Activated CD4-positive, alpha-beta T cell treated with anti-CD3 and anti-CD28 coated beads, Interleukin-2, amount 50 U/mL, for 1 hour (primary cell): ENCODE results near the gene ZNF518A.

Experiments used
- DNase-seq: peaks from one replicate; pipeline ENCODE4 v3.0.0-alpha.2; 2020

ZNF518A gene, protein sequence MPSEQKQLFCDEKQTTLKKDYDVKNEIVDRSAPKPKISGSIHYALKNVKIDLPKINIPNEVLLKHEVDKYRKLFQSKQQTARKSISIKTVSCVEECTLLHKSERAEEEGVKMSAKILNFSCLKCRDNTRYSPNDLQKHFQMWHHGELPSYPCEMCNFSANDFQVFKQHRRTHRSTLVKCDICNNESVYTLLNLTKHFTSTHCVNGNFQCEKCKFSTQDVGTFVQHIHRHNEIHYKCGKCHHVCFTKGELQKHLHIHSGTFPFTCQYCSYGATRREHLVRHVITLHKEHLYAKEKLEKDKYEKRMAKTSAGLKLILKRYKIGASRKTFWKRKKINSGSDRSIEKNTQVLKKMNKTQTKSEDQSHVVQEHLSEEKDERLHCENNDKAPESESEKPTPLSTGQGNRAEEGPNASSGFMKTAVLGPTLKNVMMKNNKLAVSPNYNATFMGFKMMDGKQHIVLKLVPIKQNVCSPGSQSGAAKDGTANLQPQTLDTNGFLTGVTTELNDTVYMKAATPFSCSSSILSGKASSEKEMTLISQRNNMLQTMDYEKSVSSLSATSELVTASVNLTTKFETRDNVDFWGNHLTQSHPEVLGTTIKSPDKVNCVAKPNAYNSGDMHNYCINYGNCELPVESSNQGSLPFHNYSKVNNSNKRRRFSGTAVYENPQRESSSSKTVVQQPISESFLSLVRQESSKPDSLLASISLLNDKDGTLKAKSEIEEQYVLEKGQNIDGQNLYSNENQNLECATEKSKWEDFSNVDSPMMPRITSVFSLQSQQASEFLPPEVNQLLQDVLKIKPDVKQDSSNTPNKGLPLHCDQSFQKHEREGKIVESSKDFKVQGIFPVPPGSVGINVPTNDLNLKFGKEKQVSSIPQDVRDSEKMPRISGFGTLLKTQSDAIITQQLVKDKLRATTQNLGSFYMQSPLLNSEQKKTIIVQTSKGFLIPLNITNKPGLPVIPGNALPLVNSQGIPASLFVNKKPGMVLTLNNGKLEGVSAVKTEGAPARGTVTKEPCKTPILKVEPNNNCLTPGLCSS (N-terminal part only)

DNA sequence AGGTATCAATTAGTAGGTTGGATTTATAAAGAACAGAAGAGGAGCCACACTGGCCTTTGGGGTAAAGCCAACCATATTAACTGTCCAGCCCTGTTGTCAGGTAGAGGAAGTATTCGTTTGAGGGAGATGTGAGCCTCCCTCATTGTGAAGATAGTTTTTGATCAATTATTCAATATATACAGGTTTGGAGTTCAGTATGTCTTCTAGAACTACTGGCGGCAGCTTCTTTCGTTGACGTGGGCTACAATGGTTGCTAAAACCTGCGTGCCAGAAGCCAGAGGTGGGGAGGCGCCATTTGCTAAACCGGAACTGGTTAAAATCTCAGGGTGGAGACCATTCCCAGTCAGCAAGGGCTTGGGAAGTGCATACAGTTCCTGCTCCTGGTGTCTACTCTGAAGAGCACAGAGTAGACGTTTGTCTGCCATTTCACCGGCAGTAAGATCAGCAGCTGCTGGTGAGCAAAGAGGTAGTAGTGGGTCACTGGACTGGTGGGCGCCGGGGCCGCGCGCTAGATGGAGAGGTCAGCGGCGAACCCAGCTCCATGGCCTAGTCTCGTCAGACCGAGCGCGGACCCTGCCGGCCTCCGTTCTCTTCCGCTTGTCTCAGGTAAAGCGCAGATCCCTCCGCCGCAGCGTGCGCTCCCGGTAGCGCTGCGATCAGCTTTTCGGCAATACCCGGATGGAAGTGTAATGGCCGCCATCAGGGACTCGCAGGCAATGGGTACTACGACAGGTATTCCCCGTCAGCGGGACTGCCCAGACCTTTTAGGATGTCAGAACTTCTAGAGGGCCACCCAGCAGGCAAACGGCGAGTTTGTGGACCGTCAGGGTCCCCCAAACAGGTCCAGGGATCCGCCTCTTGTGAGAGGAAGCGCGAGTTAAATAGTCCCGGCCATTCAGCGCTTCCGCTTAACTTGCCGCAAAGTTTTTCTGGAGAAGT lies at the start of gene ZNF518A:
ZNF518A (plus strand) TSS at position 911 of the 939 bp plus-strand sequence. CDS start 26,026 bp downstream, outside the sequence.
- peak; percentile 85 for DNase-seq

DNA sequence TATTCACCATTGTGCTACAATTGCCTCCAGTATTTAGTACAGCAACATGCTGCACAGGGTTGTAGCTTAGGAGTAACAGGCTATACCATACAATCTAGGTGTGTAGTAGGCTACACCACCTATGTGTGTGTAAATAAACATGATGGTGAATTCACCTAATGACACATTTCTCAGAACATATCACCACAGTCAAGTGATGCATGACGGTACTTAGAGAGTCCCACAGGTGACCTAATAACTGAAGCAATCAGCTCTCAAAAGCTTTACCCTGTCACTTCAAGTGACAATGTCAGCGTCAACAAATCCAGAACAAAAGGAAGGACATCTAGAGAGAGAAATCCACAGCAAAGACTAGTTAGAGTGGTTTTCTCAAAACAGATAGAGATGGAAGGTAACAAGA lies 47.9 kb upstream of the ZNF518A start:
- no peak for DNase-seq

DNA sequence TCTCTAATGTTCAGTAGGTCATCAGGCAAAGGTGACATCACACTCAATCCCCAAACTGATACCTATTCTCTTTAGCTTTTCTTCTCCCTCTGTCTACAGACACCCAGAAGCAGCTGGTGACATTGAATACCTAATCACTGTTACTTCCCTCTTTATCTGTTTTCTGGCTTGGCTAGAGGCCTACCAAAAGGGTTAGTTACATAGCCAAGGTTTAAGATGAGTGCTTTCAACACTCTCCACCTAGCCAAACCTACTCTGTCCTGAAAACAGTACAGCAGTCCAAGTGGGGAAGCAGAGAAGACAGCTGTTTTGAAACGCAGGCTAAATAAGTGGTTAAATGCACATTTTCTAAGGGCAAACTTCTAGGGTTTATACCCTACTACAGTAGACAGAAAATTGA lies 47.3 kb upstream of the ZNF518A start:
- DNase-seq = no peak

DNA sequence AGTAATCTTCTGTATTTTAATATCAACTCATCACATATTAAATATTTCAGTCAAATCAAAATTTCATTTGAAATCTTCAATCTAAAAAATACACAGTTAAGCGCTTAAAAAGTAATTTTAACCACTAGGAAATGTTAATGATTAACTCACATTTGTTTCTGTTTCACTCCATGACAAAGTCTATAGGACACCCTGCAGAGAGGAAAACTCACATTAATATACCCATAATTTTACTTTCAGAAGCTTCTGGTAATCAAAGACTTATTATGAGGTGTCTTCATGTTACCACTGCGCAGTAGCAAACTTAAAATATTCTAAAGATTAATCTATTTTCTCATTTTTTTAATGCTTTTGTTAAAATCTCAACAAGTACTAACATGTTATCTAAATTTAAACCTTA lies 41.0 kb upstream of the ZNF518A start:
- DNase-seq = no peak

DNA sequence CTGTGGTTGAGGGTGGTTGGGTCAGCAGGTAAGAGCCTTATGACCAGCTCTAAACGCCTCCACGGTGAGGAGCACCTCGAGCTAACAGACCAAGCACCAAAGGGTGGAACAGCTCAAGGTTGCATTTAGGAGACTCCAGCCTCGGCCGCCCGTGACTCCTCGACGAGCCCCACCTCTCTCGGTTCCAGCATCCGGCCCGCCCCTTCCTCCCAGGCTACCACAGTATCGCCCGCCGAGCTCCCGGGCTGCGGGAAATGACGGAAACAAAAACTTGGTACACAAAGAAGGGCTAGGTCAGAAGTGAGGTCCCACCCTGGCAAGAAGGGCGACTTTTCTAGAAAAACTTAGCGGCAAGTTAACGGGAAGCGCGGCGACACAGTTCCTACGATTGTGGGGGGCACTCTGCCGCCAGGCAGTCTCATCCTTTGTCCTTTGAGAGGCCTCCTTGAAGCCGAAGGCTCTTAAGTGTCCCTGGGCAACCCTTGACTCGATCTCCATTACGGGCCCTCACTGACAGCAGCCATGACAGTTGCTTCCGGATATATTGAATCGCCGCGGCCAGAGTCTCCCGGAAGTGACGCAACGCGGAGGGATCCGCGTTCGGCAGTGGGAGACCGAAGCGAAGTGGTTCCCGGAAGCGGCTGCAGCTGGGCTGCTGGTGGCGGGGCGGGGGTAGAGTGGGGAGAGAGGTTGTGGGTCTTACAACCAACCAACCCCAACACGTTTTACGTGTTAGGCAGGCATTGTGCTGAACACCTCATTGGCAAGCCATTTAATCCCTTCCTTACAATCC lies 40.2 kb upstream of the ZNF518A start:
- DNase-seq = peak; percentile 89

DNA sequence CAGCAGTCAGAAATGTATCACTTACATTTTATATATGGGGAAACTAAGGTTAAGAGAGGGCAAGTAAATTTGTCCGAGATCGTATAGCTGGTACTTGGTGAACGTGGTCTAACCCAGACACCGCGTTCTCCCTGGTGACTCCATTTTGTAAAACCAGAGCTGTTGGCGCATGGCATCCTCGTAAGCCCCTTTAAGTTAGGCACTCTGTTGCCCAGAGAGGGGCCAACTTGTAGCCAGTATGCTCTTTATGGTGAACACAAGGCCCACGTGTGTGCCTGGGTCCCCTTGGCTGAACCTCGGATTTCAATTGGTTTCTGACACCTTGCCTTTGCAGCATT lies 39.7 kb upstream of the ZNF518A start:
- DNase-seq = no peak

DNA sequence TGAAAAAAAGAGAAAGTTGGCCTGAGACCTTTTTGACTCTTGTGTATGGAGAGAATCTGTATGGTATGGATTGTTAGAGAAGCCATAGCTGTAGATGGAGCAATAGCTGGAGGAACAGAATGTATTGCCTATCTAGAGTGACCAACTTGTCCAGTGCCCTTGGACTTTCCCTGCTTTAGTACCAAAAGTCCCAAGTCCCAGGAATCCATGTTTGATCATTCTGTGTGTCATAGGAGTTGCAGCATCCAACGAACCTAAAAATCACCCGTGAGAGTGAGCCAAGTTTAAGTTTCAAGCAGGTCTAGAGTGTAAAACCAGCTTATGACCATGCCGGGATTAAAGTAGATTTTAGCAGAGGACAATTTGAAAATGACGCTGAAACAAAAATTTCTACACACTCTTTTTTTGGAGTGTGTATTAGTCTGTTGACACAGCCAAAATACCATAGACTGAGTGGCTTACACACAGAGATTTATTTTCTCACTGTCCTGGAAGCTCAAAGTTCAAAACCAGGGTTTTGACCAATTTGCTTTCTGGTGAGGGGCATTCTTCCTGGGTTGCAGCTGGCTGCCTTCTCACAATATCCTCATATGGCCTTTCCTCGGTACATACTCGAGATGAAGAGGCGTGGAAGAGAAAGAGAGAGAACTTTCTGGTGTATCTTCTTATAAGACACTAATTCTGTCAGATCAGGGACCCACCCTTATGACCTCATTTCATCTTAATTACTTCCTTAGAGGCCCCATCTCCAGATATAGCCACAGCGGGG lies 36.9 kb upstream of the ZNF518A start:
- DNase-seq = no peak

DNA sequence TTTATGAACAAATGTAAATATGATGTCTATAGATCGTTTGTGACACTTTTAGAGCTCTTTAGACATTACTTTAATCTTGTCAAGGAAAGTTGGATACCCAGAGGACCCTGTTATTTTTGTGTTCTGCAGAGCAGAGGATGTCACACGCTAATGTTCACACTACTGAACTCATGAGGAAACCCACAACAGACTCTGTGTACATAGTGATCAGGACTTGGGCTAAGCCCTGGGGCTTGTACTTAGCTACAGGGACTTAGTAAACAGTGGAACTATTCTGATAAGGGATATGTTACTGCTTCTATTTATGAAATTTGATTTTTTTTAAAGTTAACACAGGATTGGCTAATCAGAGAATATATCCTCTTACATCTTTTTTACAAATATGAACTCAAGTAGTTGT lies 36.1 kb upstream of the ZNF518A start:
- DNase-seq = no peak

DNA sequence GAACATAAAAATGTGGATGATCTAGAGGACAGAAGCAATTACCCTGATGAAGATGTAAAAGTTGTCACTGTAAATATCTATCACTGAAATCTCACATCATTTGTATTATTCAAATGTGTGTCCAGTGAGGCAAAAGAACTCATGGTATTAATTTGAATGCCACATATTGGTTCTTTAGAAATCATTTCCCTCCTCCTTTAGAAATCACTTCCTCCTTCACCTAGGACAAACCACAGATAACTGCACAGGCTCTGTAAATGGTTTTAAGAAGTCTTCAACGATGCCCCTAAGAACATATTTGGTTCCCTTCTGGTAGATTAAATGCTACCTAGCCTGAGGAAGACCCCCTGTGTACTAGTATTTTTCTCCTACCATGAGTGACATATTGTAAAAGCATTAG lies 33.1 kb upstream of the ZNF518A start:
- no peak for DNase-seq

DNA sequence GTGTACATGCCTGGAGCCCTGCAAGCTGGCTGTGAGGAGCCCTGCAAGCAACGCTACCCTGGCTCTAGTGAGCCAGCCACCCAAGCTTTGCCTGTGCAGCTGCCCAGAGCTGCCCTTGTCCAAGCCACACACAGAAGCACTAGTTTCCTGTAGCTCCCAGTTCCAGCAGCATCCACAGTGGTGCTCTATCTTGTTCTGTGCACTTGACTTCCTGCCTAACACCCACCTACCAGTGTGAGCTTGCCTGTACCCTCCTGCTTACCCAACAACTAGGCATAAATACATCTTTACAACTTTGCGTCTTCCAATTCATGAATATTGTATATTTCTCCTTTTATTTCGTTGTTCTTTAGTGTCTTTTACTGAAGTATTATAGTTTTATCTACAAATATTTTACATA lies 32.2 kb upstream of the ZNF518A start:
- no peak for DNase-seq

DNA sequence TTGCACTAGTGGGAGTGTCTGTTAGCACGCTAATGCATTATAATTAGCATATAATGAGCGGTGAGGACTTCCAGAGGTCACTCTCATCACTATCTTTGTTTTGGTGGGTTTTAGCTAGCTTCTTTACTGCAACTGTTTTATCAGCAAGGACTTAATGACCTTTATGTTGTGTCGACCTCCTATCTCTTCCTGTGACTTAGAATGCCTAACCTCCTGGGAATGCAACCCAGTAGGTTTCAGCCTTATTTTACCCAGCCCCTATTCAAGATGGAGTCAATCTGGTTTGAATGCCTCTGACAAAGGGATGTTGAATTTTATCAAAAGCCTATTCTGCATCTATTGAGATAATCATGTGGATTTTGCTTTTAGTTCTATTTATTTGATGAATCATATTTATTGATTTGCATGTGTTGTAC lies 22.5 kb upstream of the ZNF518A start:
- no peak for DNase-seq

DNA sequence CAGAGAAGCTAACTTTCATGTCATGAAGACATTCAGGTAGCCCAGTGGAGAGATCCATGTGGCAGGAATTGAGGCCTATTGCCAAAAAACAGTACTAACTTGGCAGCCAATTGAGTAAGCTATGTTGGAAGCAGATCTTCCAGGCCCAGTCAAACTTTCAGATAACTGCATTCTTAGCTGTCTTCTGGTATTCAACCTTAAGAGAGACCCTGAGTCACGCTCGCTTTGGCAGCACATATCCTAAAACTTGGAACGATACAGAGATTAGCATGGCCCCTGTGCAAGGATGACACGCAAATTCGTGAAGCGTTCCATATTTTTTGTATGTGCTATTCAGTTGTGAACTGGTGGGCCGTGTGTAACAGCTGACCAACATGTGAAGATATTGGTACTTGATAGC lies 17.6 kb upstream of the ZNF518A start:
- DNase-seq = no peak

DNA sequence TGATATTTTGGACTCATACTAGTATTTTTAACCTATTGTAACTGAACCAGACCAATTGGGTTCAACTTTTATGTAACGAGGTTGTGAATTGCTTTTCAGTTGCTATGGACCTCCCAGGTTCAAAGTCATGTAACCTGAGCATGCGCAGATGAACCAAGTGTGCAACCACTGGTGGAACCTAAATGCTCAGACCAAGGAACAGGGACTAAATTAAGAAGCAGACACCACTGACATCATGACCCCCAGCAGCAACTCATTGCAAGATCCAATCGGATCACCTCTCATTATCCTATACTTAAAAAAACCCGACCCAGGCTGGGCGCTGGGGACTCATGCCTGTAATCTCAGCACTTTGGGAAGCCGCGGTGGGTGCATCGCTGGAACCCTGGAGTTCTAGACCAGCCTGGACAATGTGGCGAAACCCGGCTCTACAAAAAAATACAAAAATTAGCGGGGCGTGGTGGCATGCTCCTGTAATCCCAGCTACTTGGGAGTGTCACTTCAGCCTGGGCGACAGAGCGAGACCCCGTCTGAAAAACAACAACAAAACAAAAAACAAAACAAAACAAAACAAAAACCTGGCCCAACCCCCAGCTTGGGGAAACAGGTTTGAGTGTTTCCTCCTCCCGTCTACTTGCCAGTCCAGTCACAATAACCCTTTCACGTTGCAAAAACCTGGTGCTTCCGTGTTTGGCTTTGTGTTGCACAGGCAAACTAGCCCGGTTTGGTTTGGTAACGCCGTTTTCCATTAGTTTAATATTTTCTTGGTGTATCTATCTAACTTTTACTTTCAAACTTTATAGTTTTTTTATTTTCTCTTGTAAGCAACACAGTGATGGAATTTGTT lies 11.3 kb upstream of the ZNF518A start:
- DNase-seq = no peak

DNA sequence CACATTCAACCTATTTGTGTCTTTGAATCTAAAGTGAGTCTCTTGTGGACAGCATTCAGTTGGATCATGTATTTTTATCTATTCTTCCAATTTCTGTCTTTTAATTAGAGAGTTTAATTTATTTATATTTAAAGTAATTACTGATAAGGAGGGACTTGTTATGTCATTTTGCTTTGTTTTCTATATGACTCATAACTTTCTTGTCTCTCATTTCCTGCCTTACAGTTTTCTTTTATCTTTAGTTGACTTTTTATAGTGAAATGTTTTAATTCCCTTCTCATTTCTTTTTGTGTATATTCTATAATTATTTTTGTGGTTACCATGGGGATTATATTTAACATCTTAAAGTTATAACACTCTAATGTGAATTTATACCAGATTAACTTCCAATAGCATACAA lies 7.3 kb upstream of the ZNF518A start:
- no peak for DNase-seq

DNA sequence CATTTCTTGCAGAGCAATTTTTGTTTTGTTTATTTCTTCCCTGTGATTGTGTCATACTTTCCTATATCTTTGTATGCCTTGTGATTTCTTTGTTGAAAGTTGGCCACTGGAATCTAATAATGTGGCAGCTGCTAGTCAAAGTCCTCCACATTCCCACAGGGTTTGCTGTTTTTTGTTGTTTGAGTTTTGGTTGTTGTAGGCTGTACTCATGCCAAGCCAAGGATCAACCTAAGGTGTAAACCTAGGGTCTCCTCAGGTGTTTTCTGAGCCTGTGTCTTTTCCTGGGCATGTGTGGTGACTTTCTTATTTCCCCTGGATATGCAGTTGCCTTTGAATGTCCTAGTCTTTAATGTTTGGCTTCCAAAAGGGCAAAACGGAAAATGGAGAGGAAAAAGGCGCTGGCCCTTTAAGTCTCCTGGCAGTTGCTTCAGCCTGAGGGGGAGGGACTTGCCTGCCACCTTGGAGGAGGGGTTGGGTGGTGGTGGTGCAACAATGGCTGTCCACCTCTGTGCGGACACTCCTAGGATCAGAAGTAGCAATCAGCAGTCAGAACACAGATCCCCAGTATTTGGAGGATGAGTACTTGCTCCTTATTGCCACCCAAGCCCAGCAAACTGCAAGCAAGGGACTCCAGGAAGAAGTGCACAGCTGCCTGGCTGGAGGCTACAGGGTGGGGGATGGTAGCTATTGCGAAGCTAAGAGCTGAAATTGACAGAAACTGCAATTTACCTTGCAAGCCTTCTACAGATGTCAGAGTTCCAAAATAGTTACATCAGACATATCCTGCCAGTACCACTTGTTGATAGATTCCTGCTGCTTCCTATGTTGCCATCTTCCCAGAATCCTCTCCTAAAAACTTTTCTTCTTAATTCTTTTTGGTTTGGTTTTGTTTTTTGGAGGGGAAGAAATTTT lies 5.6 kb upstream of the ZNF518A start:
- no peak for DNase-seq

DNA sequence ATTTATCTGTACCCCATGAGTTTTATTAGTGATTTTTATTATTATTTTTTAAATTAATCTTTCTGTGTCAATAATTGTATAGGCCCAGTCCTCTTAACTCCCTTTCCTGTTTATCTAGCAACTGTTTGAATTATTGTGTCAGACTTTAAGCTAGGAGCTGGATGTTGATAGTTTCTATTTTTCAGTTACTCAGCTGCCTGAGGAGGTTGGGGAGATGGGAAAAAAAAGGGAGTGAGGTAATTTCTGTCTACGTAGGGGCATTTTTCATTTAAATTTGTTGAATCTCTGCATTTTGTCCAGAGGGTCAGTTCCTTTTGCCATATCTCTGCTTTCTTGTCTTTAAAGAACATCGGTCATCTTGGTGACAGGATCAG lies 5.0 kb upstream of the ZNF518A start:
- no peak for DNase-seq

DNA sequence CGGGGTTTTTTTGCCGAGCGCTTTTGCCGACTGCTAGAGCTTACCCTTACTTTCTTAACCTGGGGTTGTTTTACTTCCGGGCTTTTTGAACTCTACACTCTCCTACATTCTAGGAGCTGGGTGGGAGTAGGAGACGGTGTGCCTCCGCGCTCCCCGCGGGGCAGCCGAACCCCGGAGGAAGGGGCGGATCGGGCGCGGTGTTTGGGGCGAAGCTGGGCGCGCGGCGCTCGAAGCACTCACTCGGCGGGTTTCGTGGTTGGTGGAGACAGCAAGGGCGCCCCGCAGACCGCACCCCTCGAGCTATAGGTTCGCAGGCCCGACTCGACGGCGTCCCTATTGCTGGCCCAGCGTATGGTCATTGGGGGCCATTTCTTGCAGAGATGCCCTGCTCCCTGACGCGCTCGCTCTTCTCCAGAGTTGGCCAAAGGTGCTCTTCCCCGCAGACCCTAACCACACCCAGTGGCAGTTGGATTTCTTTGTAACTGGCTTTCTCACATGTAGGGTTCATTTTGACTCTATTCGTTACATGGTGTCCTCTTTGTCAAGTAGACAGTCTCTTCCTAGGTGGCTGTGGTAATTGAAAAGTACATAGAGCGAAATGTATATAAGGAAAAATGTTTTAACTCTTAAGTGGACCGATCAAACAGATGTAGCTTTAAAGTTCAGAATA lies 364 bp downstream of the ZNF518A start:
- DNase-seq = peak; percentile 67

DNA sequence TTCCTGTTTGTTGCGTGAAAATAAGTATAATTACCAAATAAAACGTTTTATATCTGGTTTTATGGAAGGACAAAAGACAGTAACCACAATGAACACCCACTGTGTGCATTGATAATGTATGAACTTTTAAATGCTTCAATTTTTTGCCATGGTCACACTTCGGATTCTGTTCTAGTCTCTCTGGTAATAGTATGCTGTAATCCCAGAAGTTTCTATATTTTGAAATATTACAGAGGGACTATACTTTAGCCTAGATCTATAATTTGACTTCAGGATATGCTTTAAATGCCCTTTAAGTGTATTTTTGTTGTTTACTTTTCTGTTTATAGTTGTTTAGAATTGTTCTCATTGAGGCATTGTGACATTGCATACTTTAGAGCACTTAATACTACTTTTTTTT lies 1.5 kb downstream of the ZNF518A start:
- DNase-seq = no peak
